NCI-H2107 treated with DMSO at 0.1 percent for 48 hours (cell line): ENCODE data around the gene XAGE5.
"Not testable (repeated sequence)": the region's sequence is repeated elsewhere in the genome, so short reads cannot be mapped to it uniquely, and the experiment has no call there.

Source experiments
- DNase-seq: peaks from one replicate; lab custom pipeline; 2025; ENCODE audit not compliant: unreplicated experiment; lab: John Stamatoyannopoulos, UW

The XAGE5 gene

GRCh38 chrX:52811065-52811625 lies at the start of gene XAGE5:
TSS of gene XAGE5 (plus strand) at chrX:52811287. CDS start at chrX:52812567, 1,280 bp downstream.
- no peak for DNase-seq

- DNase-seq: not testable (repeated sequence)
Measured at GRCh38 chrX:52765983-52766382, 45.1 kb upstream of the XAGE5 start.

- not testable (repeated sequence) for DNase-seq
Measured at GRCh38 chrX:52773504-52773903, 37.6 kb upstream of the XAGE5 start.

- not testable (repeated sequence) for DNase-seq
Measured at GRCh38 chrX:52797327-52797726, 13.8 kb upstream of the XAGE5 start, which contains the start of gene SPANXN5. TSS of gene SPANXN5 (minus strand) at chrX:52797427. CDS start at chrX:52797348, 79 bp downstream.

GRCh38 chrX:52804876-52805275 lies 6.2 kb upstream of the XAGE5 start:
- DNase-seq: not testable (repeated sequence)

GRCh38 chrX:52819788-52820187 lies 8.7 kb downstream of the XAGE5 start:
- no peak for DNase-seq

- no peak for DNase-seq
Measured at GRCh38 chrX:52821079-52821760, 10.1 kb downstream of the XAGE5 start.

GRCh38 chrX:52824608-52825007 lies 13.5 kb downstream of the XAGE5 start:
- no peak for DNase-seq

- no peak for DNase-seq
Measured at GRCh38 chrX:52830551-52830950, 19.5 kb downstream of the XAGE5 start.

- DNase-seq: no peak
Measured at GRCh38 chrX:52839137-52839536, 28.1 kb downstream of the XAGE5 start.

- not testable (repeated sequence) for DNase-seq
Measured at GRCh38 chrX:52843619-52844018, 32.5 kb downstream of the XAGE5 start.

GRCh38 chrX:52852110-52852860 lies 41.2 kb downstream of the XAGE5 start:
- no peak for DNase-seq

- DNase-seq: not testable (repeated sequence)
Measured at GRCh38 chrX:52856991-52857525, 46.0 kb downstream of the XAGE5 start.

- no peak for DNase-seq
Measured at GRCh38 chrX:52865343-52865998, 54.4 kb downstream of the XAGE5 start.
